CD4-positive, alpha-beta T cell treated with Interleukin-6 for 4 hours (primary cell): ENCODE measurements around the gene MPIG6B.
"Not testable (repeated sequence)": the region's sequence is repeated elsewhere in the genome, so short reads cannot be mapped to it uniquely, and the experiment has no call there.

Source experiments
- DNase-seq: peaks from one replicate; pipeline ENCODE4 v3.0.0-alpha.2; 2020; ENCODE audit warnings: mixed read lengths

Gene MPIG6B

DNA sequence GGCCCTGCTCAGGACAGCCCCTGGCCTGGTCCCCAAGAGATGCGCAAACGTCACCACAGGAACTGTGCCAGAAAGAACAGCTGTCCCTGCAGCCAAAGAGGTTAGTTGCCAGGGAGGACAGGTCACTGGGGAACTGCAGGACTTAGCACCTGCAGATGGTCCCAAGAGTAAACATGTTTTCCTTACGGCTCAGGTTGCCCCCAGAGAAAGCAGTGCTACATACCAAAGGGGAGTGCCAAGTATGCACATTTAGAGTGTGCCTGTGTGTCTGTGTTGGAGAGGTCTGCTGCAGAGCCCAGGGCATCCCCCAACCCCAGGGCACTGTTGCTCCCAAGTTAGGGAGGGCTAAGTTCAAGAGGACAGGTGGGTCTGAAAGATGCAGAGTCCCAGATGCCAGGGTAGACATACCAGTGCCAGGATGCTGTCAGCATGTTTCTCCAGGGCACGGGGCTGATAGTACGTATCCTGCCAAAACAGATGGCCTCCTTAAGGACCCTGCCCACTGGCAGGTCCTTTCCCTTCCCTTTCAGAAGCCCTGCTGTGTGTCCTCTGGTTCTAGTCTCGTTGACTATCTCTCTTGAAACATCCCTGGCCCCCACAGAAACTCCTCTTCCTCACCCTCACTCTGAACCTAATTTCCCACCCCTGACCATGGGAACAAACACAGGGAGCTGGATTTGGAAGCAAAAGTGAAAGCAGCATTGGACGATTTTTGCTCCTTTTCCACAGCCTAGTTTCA lies 21.3 kb upstream of the MPIG6B start:
- DNase-seq, result no peak

DNA sequence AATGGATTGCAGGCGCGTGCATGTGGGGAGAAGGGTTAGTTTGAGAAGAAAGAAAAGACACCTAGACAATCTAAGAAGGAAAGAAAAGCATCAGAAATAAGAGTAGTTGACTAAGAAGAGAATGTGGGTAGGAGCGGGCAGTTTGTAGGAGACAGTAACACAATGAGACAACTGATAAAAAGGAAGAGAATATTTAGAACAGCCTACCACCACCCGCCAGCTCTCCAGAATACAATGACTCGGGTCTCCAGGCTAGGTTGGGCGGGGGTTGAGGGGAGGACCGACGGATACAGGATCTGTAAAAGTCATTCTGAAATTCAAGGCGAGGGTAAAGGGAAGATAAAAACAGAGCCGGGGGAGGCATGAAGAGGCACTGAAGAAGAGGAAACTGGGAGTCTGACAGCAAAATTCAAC lies 20.8 kb upstream of the MPIG6B start:
- DNase-seq, result no peak

DNA sequence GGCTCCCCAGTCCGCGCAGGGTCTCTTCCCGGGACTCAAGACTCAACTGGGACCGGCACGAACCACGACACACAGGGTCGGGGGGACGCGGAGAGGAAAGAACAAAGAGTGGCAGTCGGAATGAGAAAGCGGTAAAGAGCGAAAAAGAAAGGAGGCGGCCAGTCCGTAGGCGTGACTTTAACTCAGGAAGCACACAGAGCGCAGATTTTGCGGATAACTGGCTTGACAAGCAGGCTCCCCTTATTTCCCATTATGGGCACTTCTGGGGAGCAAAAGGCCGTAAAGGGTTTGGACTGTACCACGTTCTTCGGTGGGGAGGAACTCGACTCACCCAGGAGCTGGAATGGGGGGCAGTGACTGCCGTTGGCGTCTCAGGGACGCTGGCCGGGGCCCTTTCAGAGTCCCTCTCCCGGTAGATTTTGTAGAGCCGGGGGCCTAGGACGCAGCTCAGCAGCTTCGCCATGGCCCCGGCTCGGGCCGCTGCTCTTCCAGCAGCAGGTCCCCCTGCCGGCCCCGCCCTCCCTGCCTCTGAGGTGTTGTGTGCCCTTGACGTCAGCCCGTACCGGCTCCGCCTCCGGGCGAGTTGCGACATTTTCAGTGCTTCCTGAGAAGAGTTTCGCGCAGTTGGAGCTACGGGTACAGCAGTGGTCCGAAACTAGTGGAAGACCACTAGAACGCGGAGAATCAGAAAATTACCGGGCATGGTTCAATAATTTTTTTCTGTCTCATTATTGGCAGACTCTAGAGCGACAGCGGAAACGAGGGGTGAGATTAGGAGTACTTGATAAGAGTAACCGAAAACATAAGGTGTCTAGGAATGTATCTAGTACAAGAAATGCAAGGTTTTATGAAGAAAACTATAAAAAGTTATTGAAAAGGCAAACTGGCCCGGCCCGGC lies 20.1 kb upstream of the MPIG6B start, which contains the start of gene ABHD16A:
ABHD16A (minus strand) TSS at position 506 of the 898 bp plus-strand sequence; CDS start at position 463, 43 bp downstream.
- peak; percentile 99 for DNase-seq

DNA sequence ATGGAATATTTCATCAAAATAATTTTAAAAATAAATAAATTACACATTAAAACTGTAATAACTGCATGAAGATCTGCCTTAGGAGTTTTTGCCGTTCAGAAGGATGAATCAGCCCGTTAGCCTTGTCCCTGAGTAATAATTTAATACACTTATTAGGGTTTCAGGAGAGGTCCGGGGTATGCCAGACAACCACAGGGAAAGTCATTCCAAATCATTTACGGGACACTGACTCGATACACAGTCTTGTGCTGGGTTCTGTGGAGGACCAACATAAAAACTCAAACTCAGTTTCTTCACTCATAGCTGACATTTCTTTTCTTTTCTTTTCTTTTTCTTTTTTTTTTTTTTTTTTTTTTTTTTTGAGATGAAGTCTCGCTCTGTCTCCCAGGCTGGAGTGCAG lies 17.2 kb upstream of the MPIG6B start:
- no peak for DNase-seq

DNA sequence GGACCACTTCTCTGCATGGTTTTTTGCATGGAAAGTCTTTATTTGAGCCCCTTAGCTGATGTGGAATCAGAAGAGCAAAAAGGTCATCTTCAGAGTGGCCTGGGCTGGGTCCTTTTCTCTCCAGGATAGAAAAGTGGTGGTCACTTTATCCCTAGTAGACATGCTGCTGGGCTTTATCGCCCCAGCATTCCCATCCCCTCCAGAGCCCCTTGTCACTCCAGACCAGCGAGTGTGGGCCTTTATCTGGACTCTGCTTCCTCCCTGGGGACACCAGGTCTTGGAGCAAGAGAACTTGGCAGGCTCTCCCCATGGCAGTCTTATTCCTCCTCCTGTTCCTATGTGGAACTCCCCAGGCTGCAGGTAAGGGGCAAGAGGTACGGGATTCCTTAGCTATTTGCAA lies 16.6 kb upstream of the MPIG6B start, which contains the start of gene LY6G6F:
LY6G6F (plus strand) TSS at position 268 of the 400 bp plus-strand sequence; CDS start at position 309, 41 bp downstream.
- DNase-seq, result no peak

DNA sequence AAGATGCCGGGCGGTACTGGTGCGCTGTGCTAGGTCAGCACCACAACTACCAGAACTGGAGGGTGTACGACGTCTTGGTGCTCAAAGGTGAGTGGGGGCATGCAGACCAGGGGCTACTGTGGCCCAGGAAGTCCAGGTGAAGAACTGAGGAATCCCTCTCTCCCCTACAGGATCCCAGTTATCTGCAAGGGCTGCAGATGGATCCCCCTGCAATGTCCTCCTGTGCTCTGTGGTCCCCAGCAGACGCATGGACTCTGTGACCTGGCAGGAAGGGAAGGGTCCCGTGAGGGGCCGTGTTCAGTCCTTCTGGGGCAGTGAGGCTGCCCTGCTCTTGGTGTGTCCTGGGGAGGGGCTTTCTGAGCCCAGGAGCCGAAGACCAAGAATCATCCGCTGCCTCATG lies 15.5 kb upstream of the MPIG6B start:
- DNase-seq, result no peak

DNA sequence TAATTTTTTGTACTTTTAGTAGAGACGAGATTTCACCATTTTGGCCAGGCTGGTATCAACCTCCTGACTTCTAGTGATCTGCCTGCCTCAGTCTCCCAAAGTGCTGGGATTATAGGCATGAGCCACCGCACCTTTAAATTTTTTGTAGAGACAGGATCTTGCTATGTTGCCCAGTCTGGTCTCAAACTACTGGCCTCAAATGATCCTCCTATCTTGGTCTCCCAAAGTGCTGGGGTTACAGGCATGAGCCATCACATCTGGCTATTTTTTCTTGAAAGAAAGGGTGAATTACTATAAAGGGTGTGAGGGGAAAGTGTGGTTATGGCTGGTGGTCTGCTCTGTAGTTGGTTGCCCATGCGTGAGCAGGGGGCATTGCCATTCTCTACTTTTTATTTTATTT lies 14.9 kb upstream of the MPIG6B start:
- DNase-seq, result no peak

DNA sequence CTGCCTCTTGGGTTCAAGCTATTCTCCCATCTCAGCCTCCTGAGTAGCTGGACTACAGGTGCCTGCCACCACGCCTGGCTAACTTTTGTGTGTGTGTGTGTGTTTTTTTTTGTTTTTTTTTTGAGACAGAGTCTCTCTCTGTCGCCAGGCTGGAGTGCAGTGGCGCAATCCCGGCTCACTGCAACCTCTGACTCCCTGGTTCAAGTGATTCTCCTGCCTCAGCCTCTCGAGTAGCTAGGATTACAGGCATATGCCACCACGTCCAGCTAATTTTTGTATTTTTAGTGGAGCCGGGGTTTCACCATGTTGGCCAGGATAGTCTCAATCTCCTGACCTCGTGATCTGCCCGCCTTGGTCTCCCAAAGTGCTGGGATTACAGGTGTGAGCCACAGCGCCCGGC lies 14.0 kb upstream of the MPIG6B start:
- DNase-seq, result not testable (repeated sequence)

DNA sequence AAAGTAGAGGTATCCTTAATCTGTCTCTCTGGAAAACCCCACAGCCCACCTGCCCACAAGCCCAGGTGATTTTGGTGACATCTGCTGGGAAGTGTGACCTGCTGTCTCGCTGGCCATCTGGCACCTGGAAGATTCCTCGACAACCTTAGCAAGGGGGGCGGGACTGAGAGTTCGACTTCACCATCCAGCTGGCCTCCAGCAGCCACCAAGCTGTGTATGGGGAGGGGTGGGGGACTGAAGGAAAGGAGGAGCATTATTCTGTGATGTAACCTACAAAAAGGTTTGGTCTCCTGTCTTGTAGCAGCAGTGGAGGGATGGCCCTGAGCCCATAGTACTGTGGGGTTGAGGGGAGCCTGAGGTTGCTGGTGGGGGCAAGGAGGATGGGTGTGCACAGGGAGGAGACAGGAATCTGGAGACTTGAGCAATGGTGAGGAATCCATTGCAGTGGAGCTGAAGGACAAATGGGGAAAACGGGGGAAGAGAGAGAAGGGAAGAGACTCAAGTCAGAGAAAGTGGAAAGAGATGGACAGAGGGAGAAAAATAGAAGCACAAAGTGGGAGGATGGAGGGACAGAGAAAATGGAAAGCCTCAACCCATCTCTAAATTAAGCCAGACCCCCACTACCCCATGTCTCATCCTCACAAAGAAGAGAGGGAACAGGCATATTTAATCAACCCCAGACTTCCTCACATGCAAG lies 12.5 kb upstream of the MPIG6B start:
- no peak for DNase-seq

DNA sequence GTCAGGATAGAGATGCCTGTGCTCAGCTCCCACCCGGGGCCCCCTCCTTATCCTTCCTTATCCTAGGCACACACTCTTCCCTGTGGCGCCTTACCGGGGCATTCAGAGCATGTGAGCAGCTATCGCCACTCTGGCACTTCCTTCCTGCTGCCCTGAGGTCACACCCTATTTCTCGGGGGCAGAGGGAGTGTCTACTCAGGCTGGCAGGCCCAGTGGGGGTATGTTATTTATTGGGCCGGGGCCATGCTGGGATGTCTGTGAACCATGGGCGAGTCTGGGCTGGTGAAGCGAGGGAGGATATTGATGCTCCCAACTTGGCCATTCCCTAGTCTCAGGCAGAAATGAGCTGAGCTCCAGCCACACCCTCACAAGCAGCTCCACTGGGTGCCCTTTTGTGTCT lies 11.9 kb upstream of the MPIG6B start:
- no peak for DNase-seq

DNA sequence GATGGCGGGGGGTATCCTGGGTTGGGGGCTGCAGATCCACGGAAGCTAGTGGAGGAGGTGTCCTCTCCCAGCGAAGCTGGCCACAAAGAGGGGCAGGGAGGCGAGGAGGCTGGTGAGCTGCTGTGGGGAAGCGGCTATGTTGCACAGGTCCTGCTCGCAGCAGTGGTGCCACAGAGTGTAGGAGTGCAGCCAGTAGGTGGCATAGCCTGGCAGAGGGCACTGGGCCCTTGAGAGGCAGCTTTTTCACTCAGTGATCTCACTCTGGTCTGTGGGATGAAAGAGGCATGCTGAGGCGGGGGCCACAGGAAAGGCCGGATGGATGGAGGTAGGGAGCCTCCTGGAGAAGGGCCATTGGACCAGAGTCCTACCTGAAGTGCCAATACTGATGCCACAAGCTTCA lies 10.9 kb upstream of the MPIG6B start:
- peak; percentile 37 for DNase-seq

DNA sequence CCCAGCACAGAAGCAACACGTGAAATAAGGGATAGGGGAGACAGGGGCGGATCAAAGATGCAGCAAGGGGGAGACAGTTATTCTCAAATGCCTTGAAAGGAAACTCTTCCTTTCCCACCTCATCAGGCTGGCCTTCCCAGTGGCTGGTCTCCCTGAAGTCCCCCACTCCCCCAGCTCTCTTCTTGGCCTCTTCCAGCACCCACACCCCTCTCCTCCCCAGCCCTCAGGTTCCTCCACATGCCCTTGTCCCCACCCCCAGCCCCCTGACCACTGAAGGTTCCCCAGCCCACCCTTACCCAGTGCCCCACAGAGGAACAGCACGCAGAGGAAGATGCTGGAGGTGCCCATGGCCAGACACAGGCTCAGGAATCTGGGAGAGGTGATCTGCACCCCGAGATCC lies 9.7 kb upstream of the MPIG6B start:
- DNase-seq, result no peak

DNA sequence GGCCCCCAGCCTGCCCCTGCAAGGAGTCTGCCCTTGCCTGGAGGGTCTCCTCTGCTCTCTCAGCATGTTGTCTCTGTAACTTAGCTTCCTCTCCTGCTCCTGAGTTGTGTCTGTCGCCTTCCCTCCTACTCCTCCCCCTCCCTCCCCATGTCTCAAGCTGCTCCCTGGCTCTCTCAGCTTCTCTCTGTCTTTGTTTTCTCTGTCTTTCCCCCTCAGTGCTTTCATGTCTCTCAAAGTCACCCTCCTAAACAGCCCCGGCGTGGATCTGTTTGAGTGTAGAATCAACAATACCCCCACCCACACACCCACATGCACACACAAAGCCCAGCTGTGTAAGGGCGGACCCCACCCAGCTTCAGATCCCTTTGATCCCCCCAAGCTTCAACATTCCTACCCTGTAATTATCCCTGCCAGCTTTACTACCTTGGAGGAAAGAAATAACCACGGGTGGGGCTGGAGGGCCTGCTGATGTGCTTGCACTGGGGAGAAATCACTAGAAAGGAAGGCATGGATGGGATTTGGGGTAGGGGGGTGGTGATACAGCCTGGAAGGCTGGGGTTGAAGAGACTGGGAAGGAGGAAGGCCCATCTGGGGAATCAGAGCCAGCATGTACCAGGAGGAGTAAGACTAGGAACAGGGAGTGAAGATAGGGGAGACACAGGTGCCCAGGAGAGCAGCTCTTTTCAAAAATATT lies 9.0 kb upstream of the MPIG6B start:
- DNase-seq, result no peak

DNA sequence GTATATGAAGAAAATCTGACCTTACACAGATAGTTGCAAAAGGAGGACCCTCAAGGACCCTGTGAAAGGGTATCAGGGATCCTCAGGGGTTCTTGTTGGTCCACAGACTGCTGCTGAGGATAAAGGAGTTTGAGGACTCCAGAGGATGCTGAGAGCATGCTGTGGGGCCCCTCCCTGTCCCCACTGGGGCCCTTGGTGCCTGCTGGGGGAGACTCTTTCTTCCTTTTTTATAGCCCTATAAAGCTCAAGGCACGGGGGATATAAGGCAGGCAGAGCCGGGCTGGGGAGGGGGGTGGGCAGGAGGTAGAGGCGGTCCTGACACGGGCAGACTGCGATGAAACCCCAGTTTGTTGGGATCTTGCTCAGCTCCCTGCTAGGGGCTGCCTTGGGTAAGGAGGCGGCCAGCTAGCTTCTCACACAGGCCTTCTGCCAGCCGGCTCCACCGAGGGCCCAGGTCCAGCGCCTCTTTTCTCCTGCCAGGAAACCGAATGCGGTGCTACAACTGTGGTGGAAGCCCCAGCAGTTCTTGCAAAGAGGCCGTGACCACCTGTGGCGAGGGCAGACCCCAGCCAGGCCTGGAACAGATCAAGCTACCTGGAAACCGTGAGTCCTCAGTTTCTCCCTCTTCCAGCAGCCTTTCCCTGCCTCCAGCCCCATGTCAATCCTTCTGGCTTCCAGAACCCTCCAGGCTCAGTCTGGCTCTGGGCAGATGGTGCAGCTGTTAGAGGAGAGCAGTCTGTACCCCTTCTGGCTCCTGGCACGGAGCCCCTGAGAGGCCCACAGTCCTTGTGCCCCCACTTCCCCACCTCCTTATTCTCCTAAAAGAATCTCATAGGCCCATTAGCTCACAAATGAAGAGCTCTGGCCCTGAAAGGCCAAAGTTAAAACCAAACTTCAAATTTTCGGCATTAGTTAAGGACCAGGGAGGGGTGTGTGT lies 7.9 kb upstream of the MPIG6B start, which contains the start of gene LY6G6D:
LY6G6D (plus strand) TSS at position 327 of the 937 bp plus-strand sequence; CDS start at position 335, 8 bp downstream.
- DNase-seq, result no peak

DNA sequence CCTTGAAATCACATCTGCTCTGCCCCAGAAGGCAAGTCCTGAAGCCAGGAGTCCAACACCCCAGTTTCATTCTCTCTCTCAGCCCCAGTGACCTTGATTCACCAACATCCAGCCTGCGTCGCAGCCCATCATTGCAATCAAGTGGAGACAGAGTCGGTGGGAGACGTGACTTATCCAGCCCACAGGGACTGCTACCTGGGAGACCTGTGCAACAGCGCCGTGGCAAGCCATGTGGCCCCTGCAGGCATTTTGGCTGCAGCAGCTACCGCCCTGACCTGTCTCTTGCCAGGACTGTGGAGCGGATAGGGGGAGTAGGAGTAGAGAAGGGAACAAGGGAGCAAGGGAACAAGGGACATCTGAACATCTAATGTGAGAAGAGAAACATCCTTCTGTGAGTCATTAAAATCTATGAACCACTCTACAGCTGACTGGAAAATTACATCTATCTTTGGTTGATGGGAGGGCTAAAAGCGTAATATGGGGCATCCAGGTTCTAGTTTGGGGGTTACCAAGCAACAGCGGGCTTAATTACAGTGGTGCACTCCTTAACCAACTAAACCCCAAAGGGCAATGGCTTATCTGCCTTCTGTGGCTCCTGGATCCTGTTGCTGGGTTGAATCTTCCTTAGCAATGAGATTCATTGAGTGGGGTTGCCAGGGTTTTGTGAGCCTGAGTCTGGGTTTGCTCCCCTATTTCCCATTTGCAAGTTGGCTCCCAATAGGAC lies 5.5 kb upstream of the MPIG6B start:
- DNase-seq, result no peak

DNA sequence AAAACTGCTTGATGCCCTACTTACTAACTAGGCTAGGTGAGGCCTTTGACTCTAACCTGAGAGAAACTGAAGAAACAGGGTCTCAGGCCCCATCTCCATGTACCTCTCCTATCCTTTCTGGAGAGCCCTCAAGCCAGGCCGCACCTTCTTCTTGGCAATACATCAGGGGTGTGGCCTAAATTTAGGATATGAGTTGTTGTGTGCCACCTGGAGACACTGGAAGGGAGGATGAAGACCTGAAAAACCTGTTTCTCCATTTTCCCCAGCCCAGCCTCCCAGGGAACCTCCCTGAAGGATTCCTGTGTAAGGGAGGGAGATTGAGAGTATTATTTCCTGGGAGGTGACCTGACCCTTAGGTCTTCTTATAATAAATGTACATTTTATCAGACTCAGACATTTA lies 4.9 kb upstream of the MPIG6B start:
- DNase-seq, result no peak

DNA sequence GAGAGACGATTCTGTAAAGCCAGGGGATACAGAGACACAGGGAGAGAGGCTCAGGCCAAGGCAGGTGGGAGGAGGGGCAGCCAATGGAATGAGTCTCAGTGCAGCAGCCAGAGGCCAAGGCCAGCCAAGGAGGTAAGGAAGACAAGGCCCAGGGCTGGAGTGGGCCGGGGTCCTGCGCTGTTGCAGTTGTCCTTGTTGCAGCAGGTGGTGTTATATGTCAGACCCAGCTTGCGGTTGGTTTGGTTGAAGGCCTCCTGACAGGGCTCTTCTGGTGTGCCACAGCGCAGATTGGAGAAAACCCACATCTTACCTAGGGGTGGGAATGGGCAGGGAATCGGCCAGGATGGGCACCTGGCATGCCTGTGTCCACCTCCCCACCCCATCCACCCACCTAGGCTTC lies 4.2 kb upstream of the MPIG6B start:
- no peak for DNase-seq

DNA sequence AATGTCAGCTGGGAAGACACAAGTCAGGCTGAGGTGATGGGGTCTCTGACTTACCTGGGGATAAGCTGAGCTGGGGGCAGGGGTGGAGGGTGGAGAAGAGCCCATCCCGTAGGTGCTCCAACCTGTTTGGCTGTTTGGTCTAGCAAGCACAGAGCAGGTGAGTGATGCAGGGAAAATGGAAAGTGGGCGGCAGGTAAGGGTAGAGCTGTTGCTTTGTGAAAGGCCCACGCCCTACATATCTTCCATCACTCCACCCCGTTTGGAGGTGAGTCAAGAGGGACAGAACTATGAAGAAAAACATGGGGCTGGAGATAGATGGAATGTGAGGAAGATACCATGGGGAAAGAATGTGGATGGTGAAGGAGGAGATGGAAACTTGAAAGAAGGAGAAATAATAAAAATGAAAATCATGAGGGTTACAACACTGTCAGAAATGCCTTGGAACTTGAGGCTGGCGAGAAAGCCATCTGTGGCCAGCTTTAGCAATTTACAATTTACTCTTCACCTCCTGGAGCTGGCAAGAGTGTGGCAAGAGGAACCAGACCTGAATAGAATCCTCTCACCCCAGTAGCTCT lies 2.9 kb upstream of the MPIG6B start:
- DNase-seq, result no peak

DNA sequence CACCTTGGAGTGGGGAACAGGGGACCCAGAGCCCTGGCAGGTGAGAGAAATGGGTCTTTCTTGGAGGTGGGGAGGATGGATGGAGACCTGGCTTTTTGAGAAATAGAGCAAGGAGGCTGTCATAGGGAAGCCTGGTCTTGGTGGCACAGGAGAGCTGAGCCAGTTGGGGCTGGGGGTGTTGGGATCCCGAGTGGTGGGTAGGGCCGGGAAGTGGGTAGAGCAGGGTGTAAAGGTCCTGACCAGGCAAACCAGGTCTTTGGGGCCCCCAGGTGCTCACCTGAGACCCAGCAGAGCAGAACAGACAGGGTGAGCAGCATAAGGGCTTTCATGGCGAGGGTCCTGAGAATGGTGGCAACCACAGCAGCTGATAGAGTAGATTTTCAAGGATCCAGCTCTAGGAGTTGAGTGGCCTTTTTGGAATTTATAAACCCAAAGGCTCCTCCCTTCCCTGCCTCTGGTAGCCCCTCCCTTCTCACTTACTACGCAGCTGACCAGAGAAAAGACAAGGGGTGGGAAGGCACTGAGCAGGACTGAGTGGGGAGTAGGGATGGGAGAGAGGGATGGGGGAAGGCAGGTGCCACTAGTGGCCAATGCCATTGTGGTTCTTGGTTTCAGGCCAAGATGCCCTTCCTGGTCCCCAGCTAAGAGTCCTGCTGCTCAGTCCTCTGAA lies 1.7 kb upstream of the MPIG6B start, which contains the start of gene LY6G6C:
LY6G6C (minus strand) TSS at position 396 of the 670 bp plus-strand sequence; CDS start at position 329, 67 bp downstream.
- no peak for DNase-seq
